Fibroblast of lung (primary cell): Measurements from ENCODE around the gene SPSB1.

Experiments
- CTCF ChIP-seq, 2 donors: IDR thresholded peaks in 1 of 2; conservative IDR thresholded peaks in 1 of 2; 1 replicate in 1 of 2; 2 replicates in 1 of 2; pipeline ENCODE4 v1.5.1; 2011 to 2012; ENCODE audit warnings: low read length in 2 of 2, control low read depth in 1 of 2, inconsistent platforms in 1 of 2, low read depth in 1 of 2, mild to moderate bottlenecking in 1 of 2
- EZH2 ChIP-seq: IDR thresholded peaks from 2 replicates; pipeline ENCODE4 v1.5.1; 2012; ENCODE audit warnings: low read length, control low read depth, mild to moderate bottlenecking; ENCODE audit errors: missing control alignments

GRCh38 chr1:9303916-9304315 lies 11.2 kb downstream of the SPSB1 start:
- TF ChIP-seq CTCF (conservative IDR thresholded peaks at IDR 0.05 in 1 of 2, IDR thresholded peaks at IDR 0.05 in 1 of 2; ENCODE audit: low read depth in 1 of 2, low read length in 2 of 2) = no peak
- TF ChIP-seq EZH2 = no peak
